ENCODE data around the gene SDK1. TPM values are rescaled to one million over a fixed set of nuclear protein-coding genes. Genes with fewer than 3 reads are reported as not detected.
"Not testable (repeated sequence)": the region's sequence is repeated elsewhere in the genome, so short reads cannot be mapped to it uniquely, and the experiment has no call there.

Gene SDK1
- total RNA-seq, 1 donor from 2014 or later: 10.4 TPM

DNA sequence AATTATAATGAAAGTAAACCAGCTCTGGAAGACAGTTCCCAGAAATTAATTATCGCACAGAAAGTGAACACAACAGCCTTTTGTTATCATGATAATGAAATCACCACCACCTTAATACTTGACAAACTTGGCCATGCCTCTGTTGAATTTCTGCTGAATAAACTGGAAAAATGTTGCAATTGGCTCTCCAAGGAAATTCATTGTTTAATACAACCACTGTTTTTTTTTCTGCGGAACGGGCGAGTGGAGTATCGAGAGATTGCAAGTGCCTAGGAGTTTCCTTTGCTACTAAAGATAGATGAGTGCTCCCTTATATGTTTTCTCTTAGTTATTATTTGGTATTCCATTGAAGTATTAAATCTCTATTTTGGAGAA, 657.0 kb downstream of the SDK1 start:
- ATAC-seq (no peak), DNase-seq (no peak)
- H3K9me3 ChIP-seq: no peaks in the 10 kb centered on the region
- no peak overlapping the region for H3K27ac ChIP-seq
- no peaks in the 10 kb centered on the region for H3K27me3 ChIP-seq
- intact Hi-C loops (cut with DNase I): no loop called here
- H3K4me1 ChIP-seq: no peaks in the 10 kb centered on the region
- H3K36me3 ChIP-seq: no peaks in the 10 kb centered on the region
- TF ChIP-seq, protein P1, sequence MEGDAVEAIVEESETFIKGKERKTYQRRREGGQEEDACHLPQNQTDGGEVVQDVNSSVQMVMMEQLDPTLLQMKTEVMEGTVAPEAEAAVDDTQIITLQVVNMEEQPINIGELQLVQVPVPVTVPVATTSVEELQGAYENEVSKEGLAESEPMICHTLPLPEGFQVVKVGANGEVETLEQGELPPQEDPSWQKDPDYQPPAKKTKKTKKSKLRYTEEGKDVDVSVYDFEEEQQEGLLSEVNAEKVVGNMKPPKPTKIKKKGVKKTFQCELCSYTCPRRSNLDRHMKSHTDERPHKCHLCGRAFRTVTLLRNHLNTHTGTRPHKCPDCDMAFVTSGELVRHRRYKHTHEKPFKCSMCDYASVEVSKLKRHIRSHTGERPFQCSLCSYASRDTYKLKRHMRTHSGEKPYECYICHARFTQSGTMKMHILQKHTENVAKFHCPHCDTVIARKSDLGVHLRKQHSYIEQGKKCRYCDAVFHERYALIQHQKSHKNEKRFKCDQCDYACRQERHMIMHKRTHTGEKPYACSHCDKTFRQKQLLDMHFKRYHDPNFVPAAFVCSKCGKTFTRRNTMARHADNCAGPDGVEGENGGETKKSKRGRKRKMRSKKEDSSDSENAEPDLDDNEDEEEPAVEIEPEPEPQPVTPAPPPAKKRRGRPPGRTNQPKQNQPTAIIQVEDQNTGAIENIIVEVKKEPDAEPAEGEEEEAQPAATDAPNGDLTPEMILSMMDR (IDR thresholded peaks at IDR 0.05): no peak
- no peak overlapping the region for H3K4me3 ChIP-seq

GRCh38 chr7:3959364-3959763, 658.3 kb downstream of the SDK1 start:
- ATAC-seq (no peak), DNase-seq (no peak)
- no peak overlapping the region for H3K27ac ChIP-seq
- H3K27me3 ChIP-seq: no peaks in the 10 kb centered on the region
- no peak overlapping the region for H3K4me3 ChIP-seq
- TF ChIP-seq, protein P1 (IDR thresholded peaks at IDR 0.05): no peak
- no peaks in the 10 kb centered on the region for H3K4me1 ChIP-seq
- no peaks in the 10 kb centered on the region for H3K9me3 ChIP-seq
- H3K36me3 ChIP-seq: no peaks in the 10 kb centered on the region
- intact Hi-C loops (cut with DNase I): no loop called here

DNA sequence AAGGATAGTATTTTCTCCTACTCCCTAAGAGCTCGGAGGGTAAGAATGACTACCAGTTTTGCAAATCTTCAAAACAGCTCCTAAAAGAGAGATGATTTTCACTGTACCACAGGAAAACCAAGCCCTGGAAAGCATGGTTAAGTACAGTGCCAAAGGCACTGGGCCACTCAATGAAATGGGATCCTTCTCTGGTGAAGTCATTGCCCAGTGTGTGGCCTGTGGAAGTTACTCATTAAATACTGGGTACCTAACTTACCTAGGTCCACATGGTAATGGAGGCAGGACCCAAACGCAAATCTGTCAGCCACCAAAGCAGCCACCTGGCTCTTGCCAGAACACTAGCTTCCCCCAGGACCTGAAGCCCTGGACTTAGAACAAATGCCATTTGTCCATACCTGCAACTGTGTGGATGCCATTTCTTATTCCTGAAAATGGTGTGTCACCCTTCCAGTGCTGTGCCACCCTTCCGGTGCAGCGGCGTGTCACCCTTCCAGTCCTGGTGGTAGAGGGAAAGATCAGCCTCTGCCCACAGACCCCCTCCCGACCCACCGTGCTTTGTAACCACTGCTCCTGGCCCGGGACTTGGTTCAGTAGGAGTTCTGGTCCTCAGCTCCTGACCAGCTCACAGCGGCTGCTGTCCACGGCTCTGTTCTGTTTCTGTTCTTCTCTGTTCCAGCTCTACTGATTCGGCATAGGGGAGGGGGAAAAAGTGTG, 659.2 kb downstream of the SDK1 start:
- ATAC-seq: no peak
- no peaks in the 10 kb centered on the region for H3K27me3 ChIP-seq
- no peak for DNase-seq
- intact Hi-C loops (cut with DNase I): no loop called here
- no peaks in the 10 kb centered on the region for H3K9me3 ChIP-seq
- H3K36me3 ChIP-seq: no peaks in the 10 kb centered on the region
- no peaks in the 10 kb centered on the region for H3K4me1 ChIP-seq
- no peak overlapping the region for H3K4me3 ChIP-seq
- TF ChIP-seq, protein P1 (IDR thresholded peaks at IDR 0.05): no peak
- no peak overlapping the region for H3K27ac ChIP-seq

GRCh38 chr7:3960942-3961341, 659.9 kb downstream of the SDK1 start:
- no peak overlapping the region for H3K4me3 ChIP-seq
- H3K4me1 ChIP-seq: no peaks in the 10 kb centered on the region
- DNase-seq (no peak), ATAC-seq (no peak)
- TF ChIP-seq, protein P1 (IDR thresholded peaks at IDR 0.05): no peak
- H3K9me3 ChIP-seq: no peaks in the 10 kb centered on the region
- no peaks in the 10 kb centered on the region for H3K27me3 ChIP-seq
- H3K36me3 ChIP-seq: no peaks in the 10 kb centered on the region
- intact Hi-C loops (cut with DNase I): no loop called here
- H3K27ac ChIP-seq: no peak overlapping the region

GRCh38 chr7:3961857-3962503, 660.9 kb downstream of the SDK1 start:
- ATAC-seq: no peak
- intact Hi-C loops (cut with DNase I): no loop called here

DNA sequence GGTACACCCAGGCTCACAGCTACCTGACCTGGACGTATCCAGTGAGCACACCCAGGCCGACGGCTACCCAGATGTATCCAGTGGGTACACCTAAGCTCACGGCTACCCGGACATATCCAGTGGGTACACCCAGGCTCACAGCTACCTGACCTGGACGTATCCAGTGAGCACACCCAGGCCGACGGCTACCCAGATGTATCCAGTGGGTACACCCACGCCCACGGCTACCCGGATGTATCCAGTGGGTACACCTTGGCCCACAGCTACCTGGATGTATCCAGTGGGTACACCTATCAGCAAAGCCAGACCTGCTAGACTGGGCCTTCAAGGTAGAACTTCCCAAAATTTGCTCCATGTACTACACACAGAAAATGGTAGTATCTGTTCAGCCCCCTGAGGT, 662.7 kb downstream of the SDK1 start:
- H3K4me1 ChIP-seq; H3K4me3 ChIP-seq; H3K27ac ChIP-seq; H3K9me3 ChIP-seq; H3K27me3 ChIP-seq; DNase-seq; H3K36me3 ChIP-seq; ATAC-seq; intact Hi-C loops (cut with DNase I): not testable (repeated sequence)

More at GRCh38 chr7:3961857-3962503, 660.9 kb downstream of the SDK1 start:
- Histone ChIP-seq H3K9me3 (no peaks in the 10 kb centered on the region), H3K4me1 (no peaks in the 10 kb centered on the region), H3K36me3 (no peaks in the 10 kb centered on the region), H3K4me3 (no peak overlapping the region), H3K27ac (no peak overlapping the region), H3K27me3 (no peaks in the 10 kb centered on the region)
- DNase-seq: no peak
- TF ChIP-seq, protein P1 (IDR thresholded peaks at IDR 0.05): no peak

Measured in upper lobe of right lung (tissue), 1 donor.